Measurements from ENCODE around the gene LDLRAD1. TPM values are rescaled to one million over a fixed set of nuclear protein-coding genes. Genes with fewer than 3 reads are reported as not detected.

The LDLRAD1 gene
- total RNA-seq, 1 donor from 2014 or later = not detected

GRCh38 chr1:53963460-53963859 lies 54.5 kb downstream of the LDLRAD1 start:
- intact Hi-C loops (cut with micrococcal nuclease) = no loop called here
- Histone ChIP-seq H3K4me3 (no peak overlapping the region), H3K27me3 (ENCODE audit: low read depth) (no peaks in the 10 kb centered on the region), H3K9me3 (replicated peaks) (no peaks in the 10 kb centered on the region), H3K4me1 (no peaks in the 10 kb centered on the region), H3K36me3 (peaks cover 87% of the 10 kb centered on the region), H3K27ac (replicated peaks) (no peak overlapping the region)
- TF ChIP-seq CTCF (IDR thresholded peaks at IDR 0.05; ENCODE audit: borderline replicate concordance) = no peak
- no peak for DNase-seq

GRCh38 chr1:53962395-53962794 lies 55.6 kb downstream of the LDLRAD1 start:
- no peak for DNase-seq
- no peak overlapping the region for H3K4me3 ChIP-seq
- no peaks in the 10 kb centered on the region for H3K9me3 ChIP-seq (replicated peaks)
- no peaks in the 10 kb centered on the region for H3K27me3 ChIP-seq (ENCODE audit: low read depth)
- H3K27ac ChIP-seq (replicated peaks) = no peak overlapping the region
- H3K4me1 ChIP-seq = peaks cover 3% of the 10 kb centered on the region
- H3K36me3 ChIP-seq = peaks cover 80% of the 10 kb centered on the region
- no peak for TF ChIP-seq CTCF (IDR thresholded peaks at IDR 0.05; ENCODE audit: borderline replicate concordance)
- intact Hi-C loops (cut with micrococcal nuclease) = no loop called here

GRCh38 chr1:53959664-53960250 lies 58.2 kb downstream of the LDLRAD1 start:
- H3K4me1 ChIP-seq = peaks cover 14% of the 10 kb centered on the region
- TF ChIP-seq CTCF (IDR thresholded peaks at IDR 0.05; ENCODE audit: borderline replicate concordance) = peak; percentile 65
- H3K36me3 ChIP-seq = peaks cover 61% of the 10 kb centered on the region
- no peak for DNase-seq
- intact Hi-C loops (cut with micrococcal nuclease) = loop anchor here (10.0 kb wide), 1 partner anchor 85 kb away; no protein-coding TSS in a partner anchor
- no peaks in the 10 kb centered on the region for H3K9me3 ChIP-seq (replicated peaks)
- H3K27me3 ChIP-seq (ENCODE audit: low read depth) = no peaks in the 10 kb centered on the region
- H3K4me3 ChIP-seq = no peak overlapping the region
- H3K27ac ChIP-seq (replicated peaks) = no peak overlapping the region

Small RNAs within 50 kb of the gene (microRNA-seq; reads per million reads assigned to microRNA genes)
- gene MIR4781 = 1.6 reads per million

Other genes with a start within 250 kb of the LDLRAD1 start
- gene NDC1, start 179.9 kb downstream of the LDLRAD1 start, total RNA-seq = 5.7 TPM
- 13.9 TPM for gene YIPF1, start 128.4 kb downstream of the LDLRAD1 start, total RNA-seq
- not detected for gene DIO1, start 124.0 kb downstream of the LDLRAD1 start, total RNA-seq
- 13.2 TPM for gene IFT25, start 72.5 kb downstream of the LDLRAD1 start, total RNA-seq
- gene LRRC42, start 71.8 kb downstream of the LDLRAD1 start, total RNA-seq = 12.9 TPM
- 337 TPM for gene TMEM59, start 35.0 kb upstream of the LDLRAD1 start, total RNA-seq
- gene TCEANC2, start 35.4 kb upstream of the LDLRAD1 start, total RNA-seq = 5.7 TPM
- gene CDCP2, start 134.8 kb upstream of the LDLRAD1 start, total RNA-seq = not detected
- gene CYB5RL, start 181.8 kb upstream of the LDLRAD1 start, total RNA-seq = 6.1 TPM
- gene MRPL37, start 182.0 kb upstream of the LDLRAD1 start, total RNA-seq = 78.3 TPM